ENCODE data around the gene TCF4.

Gene TCF4

GRCh38 chr18:55585065-55585919, 2.7 kb downstream of the TCF4 start:
- DNase-seq = no peak

GRCh38 chr18:55584201-55584600, 3.8 kb downstream of the TCF4 start:
- DNase-seq = no peak

- DNase-seq = no peak
Observed at GRCh38 chr18:55582325-55582724, 5.7 kb downstream of the TCF4 start.

GRCh38 chr18:55579501-55580270, 8.3 kb downstream of the TCF4 start:
- DNase-seq = no peak

GRCh38 chr18:55577812-55578539, 10.0 kb downstream of the TCF4 start:
- no peak for DNase-seq

- DNase-seq = no peak
Observed at GRCh38 chr18:55576001-55576400, 12.0 kb downstream of the TCF4 start.

GRCh38 chr18:55575066-55575465, 12.9 kb downstream of the TCF4 start:
- DNase-seq = no peak

GRCh38 chr18:55573386-55573785, 14.6 kb downstream of the TCF4 start:
- DNase-seq = no peak

- no peak for DNase-seq
Observed at GRCh38 chr18:55570966-55571365, 17.0 kb downstream of the TCF4 start.

GRCh38 chr18:55566456-55566935, 21.5 kb downstream of the TCF4 start:
- DNase-seq = no peak

GRCh38 chr18:55559739-55560138, 28.3 kb downstream of the TCF4 start:
- DNase-seq = no peak

- no peak for DNase-seq
Observed at GRCh38 chr18:55557211-55557610, 30.8 kb downstream of the TCF4 start.

GRCh38 chr18:55555395-55556027, 32.5 kb downstream of the TCF4 start:
- no peak for DNase-seq

- DNase-seq = no peak
Observed at GRCh38 chr18:55552526-55553189, 35.3 kb downstream of the TCF4 start.

GRCh38 chr18:55551227-55551626, 36.8 kb downstream of the TCF4 start:
- no peak for DNase-seq

- DNase-seq = no peak
Observed at GRCh38 chr18:55550471-55550870, 37.5 kb downstream of the TCF4 start.

- DNase-seq = no peak
Observed at GRCh38 chr18:55549474-55550104, 38.4 kb downstream of the TCF4 start.

GRCh38 chr18:55547705-55548056, 40.3 kb downstream of the TCF4 start:
- DNase-seq = no peak

- no peak for DNase-seq
Observed at GRCh38 chr18:55546851-55547704, 40.9 kb downstream of the TCF4 start.

GRCh38 chr18:55544014-55544413, 44.0 kb downstream of the TCF4 start:
- no peak for DNase-seq

Measured in stimulated activated naive CD4-positive, alpha-beta T cell (primary cell).